ENCODE results near the gene DGKZ.

DGKZ gene

DNA sequence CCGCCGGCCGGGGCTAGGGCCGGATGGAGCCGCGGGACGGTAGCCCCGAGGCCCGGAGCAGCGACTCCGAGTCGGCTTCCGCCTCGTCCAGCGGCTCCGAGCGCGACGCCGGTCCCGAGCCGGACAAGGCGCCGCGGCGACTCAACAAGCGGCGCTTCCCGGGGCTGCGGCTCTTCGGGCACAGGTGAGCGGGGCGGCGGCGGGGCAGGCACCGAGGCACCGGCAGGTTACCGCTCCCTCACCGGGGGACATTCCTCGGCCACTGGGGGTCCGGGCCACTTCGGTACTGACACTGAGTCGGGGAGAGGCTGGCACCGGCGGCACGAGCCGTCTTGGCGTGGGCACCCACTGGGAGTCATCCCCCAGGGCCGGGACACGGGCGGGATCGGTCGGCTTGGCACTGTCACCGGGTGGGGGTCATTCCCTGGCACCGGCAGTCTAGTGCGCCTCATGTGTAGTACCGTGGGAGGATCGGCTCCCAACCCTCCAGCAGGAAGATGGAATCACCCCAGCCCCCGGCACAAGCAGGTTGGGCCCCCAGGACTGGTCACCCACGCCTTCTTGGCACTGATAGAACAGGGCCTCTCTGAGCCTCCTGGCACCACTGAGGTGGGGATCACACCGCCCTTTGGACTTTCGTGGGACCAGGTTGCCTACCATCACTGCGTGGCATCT lies 511 bp downstream of the DGKZ start:
- Histone ChIP-seq H3K9me3 (ENCODE audit: insufficient read depth, low read depth, low read length) (no peaks in the 10 kb centered on the region), H3K4me1 (ENCODE audit: insufficient read depth, low read length, poor library complexity, severe bottlenecking) (peaks cover 75% of the 10 kb centered on the region), H3K79me2 (ENCODE audit: insufficient read depth, low read length) (peaks cover 69% of the 10 kb centered on the region), H3K9me2 (replicated peaks; ENCODE audit: low read depth, low read length) (no peaks in the 10 kb centered on the region), H3K9ac (ENCODE audit: low read depth, low read length, poor library complexity, severe bottlenecking) (peak overlapping the region; percentile 95), H3K4me2 (ENCODE audit: low read depth, low read length, poor library complexity, severe bottlenecking) (peak overlapping the region; percentile 100), H3K36me3 (ENCODE audit: insufficient read depth, low read length) (no peaks in the 10 kb centered on the region), H4K20me1 (ENCODE audit: insufficient read depth, low read length, poor library complexity, severe bottlenecking) (peaks cover 42% of the 10 kb centered on the region), H3K4me3 (ENCODE audit: low read length, poor library complexity, severe bottlenecking) (peak overlapping the region; percentile 97), H3K27me3 (ENCODE audit: insufficient read depth, low read length, poor library complexity, severe bottlenecking) (no peaks in the 10 kb centered on the region), H3F3A (ENCODE audit: low read depth) (peaks cover 13% of the 10 kb centered on the region), H2AFZ (ENCODE audit: low read length) (no peak overlapping the region)
- TF ChIP-seq, protein P1, sequence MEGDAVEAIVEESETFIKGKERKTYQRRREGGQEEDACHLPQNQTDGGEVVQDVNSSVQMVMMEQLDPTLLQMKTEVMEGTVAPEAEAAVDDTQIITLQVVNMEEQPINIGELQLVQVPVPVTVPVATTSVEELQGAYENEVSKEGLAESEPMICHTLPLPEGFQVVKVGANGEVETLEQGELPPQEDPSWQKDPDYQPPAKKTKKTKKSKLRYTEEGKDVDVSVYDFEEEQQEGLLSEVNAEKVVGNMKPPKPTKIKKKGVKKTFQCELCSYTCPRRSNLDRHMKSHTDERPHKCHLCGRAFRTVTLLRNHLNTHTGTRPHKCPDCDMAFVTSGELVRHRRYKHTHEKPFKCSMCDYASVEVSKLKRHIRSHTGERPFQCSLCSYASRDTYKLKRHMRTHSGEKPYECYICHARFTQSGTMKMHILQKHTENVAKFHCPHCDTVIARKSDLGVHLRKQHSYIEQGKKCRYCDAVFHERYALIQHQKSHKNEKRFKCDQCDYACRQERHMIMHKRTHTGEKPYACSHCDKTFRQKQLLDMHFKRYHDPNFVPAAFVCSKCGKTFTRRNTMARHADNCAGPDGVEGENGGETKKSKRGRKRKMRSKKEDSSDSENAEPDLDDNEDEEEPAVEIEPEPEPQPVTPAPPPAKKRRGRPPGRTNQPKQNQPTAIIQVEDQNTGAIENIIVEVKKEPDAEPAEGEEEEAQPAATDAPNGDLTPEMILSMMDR (conservative IDR thresholded peaks at IDR 0.05; ENCODE audit: low read length) = no peak
- TF ChIP-seq EZH2phosphoT487 (IDR thresholded peaks at IDR 0.05; ENCODE audit: borderline replicate concordance) = no peak

DNA sequence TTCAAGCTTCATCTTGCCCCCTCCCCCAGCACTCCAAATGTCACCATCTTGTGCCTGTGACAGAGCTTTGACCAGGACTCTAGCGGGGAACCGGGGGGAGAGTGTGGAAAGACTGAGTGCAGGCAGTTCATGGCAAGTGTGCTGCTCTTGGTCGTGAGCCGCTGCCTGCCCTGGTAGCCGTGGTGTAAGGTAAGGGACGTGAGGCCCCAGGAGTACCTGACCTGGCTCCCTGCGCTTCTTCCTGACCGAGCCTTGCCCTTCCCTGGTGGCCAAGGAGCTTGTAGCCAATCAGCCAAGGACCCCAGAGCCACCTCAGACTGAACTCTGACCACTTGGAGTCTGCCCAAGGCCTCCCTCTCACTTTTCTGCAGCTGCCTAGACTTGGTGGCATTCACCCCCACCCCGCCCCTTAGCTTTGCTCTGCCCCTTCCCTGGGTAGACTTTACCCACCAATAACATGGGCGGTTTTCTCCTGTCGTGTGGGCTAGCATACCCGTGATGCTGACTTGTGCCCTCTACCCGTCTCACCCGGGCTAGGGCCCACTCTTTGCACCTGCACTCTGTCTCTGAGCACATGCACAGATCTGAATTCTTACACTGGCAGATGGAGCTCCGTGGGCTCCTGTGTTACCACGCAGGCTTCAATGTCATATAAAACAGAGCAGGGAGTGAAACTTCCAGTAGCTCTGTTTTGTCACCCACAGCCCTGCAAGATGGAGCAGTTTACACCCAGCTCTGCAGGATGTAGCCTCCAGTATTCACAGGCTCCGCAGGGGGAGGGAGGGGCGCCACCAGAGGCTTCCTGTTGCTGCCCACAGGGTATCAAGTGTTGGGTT lies 1.5 kb downstream of the DGKZ start:
- H4K20me1 ChIP-seq (ENCODE audit: insufficient read depth, low read length, poor library complexity, severe bottlenecking) = peaks cover 51% of the 10 kb centered on the region
- peak overlapping the region; percentile 95 for H3K9ac ChIP-seq (ENCODE audit: low read depth, low read length, poor library complexity, severe bottlenecking)
- H3K9me3 ChIP-seq (ENCODE audit: insufficient read depth, low read depth, low read length) = no peaks in the 10 kb centered on the region
- no peaks in the 10 kb centered on the region for H3K27me3 ChIP-seq (ENCODE audit: insufficient read depth, low read length, poor library complexity, severe bottlenecking)
- TF ChIP-seq, protein P1 (conservative IDR thresholded peaks at IDR 0.05; ENCODE audit: low read length) = no peak
- no peak for TF ChIP-seq EZH2phosphoT487 (IDR thresholded peaks at IDR 0.05; ENCODE audit: borderline replicate concordance)
- peaks cover 79% of the 10 kb centered on the region for H3K79me2 ChIP-seq (ENCODE audit: insufficient read depth, low read length)
- peaks cover 3% of the 10 kb centered on the region; the same call in 1 of the 2 replicates for H3K36me3 ChIP-seq (ENCODE audit: insufficient read depth, low read length)
- H3K4me2 ChIP-seq (ENCODE audit: low read depth, low read length, poor library complexity, severe bottlenecking) = peak overlapping the region; percentile 100
- peaks cover 5% of the 10 kb centered on the region for H3F3A ChIP-seq (ENCODE audit: low read depth)
- H3K4me3 ChIP-seq (ENCODE audit: low read length, poor library complexity, severe bottlenecking) = peak overlapping the region; percentile 97
- peaks cover 75% of the 10 kb centered on the region for H3K4me1 ChIP-seq (ENCODE audit: insufficient read depth, low read length, poor library complexity, severe bottlenecking)
- H2AFZ ChIP-seq (ENCODE audit: low read length) = no peak overlapping the region
- no peaks in the 10 kb centered on the region for H3K9me2 ChIP-seq (replicated peaks; ENCODE audit: low read depth, low read length)

DNA sequence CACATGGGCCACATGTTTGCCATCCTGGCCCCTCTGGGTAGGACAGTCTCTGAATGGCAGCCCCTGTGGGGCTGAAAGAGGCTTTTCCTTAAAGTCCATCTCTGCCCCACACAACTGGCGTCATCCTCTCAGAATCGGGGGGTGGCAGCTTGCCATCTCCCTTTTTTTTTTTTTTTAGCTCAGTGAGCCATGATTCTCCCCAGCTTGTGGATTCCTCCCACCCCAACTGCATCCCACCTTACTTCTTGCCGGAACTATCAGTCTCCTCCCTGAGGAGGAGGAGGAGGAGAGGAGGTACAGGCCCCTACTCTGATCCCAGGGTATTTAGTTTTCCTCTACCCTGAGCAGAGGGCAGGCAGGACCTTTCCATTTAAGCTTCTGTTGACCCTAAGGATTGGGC lies 3.4 kb downstream of the DGKZ start:
- peaks cover 5% of the 10 kb centered on the region for H3F3A ChIP-seq (ENCODE audit: low read depth)
- H3K27me3 ChIP-seq (ENCODE audit: insufficient read depth, low read length, poor library complexity, severe bottlenecking) = no peaks in the 10 kb centered on the region
- H4K20me1 ChIP-seq (ENCODE audit: insufficient read depth, low read length, poor library complexity, severe bottlenecking) = peaks cover 63% of the 10 kb centered on the region
- peaks cover 94% of the 10 kb centered on the region for H3K79me2 ChIP-seq (ENCODE audit: insufficient read depth, low read length)
- H3K4me3 ChIP-seq (ENCODE audit: low read length, poor library complexity, severe bottlenecking) = peak overlapping the region; percentile 64
- H3K4me1 ChIP-seq (ENCODE audit: insufficient read depth, low read length, poor library complexity, severe bottlenecking) = peaks cover 68% of the 10 kb centered on the region
- no peak overlapping the region for H2AFZ ChIP-seq (ENCODE audit: low read length)
- H3K4me2 ChIP-seq (ENCODE audit: low read depth, low read length, poor library complexity, severe bottlenecking) = peak overlapping the region; percentile 100
- H3K9me2 ChIP-seq (replicated peaks; ENCODE audit: low read depth, low read length) = no peaks in the 10 kb centered on the region
- peaks cover 9% of the 10 kb centered on the region; the same call in 1 of the 2 replicates for H3K36me3 ChIP-seq (ENCODE audit: insufficient read depth, low read length)
- H3K9ac ChIP-seq (ENCODE audit: low read depth, low read length, poor library complexity, severe bottlenecking) = peak overlapping the region; percentile 56
- no peak for TF ChIP-seq EZH2phosphoT487 (IDR thresholded peaks at IDR 0.05; ENCODE audit: borderline replicate concordance)
- TF ChIP-seq, protein P1 (conservative IDR thresholded peaks at IDR 0.05; ENCODE audit: low read length) = no peak
- no peaks in the 10 kb centered on the region for H3K9me3 ChIP-seq (ENCODE audit: insufficient read depth, low read depth, low read length)

All from Loucy (cell line).